Right renal pelvis (tissue), 4 donors: ENCODE data around the gene TAS2R38. TPM values are rescaled to one million over a fixed set of nuclear protein-coding genes. Genes with fewer than 3 reads are reported as not detected.

Source experiments
- polyA plus RNA-seq, 4 donors: library from polyadenylated mRNA; unstranded; fragments of 120-200 nt; gene quantifications; one replicate each; pipeline ENCODE4 v1.2.1, GENCODE V29; 2013; ENCODE audit not compliant: insufficient read length in 4 of 4

TAS2R38 gene
- polyA plus RNA-seq, 4 donors = 0.15 to 0.23 TPM; not detected in 2

Other genes with a start within 250 kb of the TAS2R38 start
- gene SSBP1, start 235.4 kb downstream of the TAS2R38 start, polyA plus RNA-seq = 100 to 1,000 TPM; 126 to 157 (median 142) TPM
- gene TAS2R3, start 209.7 kb downstream of the TAS2R38 start, polyA plus RNA-seq = under 1 TPM; 0.33 to 0.91 (median 0.42) TPM
- 1 to 10 TPM; 1.2 to 2.4 (median 1.4) TPM for gene TAS2R4, start 197.1 kb downstream of the TAS2R38 start, polyA plus RNA-seq
- gene TAS2R5, start 183.6 kb downstream of the TAS2R38 start, polyA plus RNA-seq = 1 to 10 TPM; 1.8 to 4.1 (median 2.1) TPM
- gene PRSS37, start 132.3 kb downstream of the TAS2R38 start, polyA plus RNA-seq = under 1 TPM; 0.11 to 0.30 (median 0.18) TPM
- gene OR9A4, start 57.4 kb downstream of the TAS2R38 start, polyA plus RNA-seq = not detected
- gene CLEC5A, start 26.8 kb downstream of the TAS2R38 start, polyA plus RNA-seq = under 1 TPM; 0.20 to 0.55 (median 0.41) TPM
- 10 to 100 TPM; 12.1 to 29.5 (median 16.8) TPM for gene MGAM, start 22.1 kb upstream of the TAS2R38 start, polyA plus RNA-seq
- under 1 TPM; 0.51 to 0.83 (median 0.58) TPM for gene MGAM2, start 137.9 kb upstream of the TAS2R38 start, polyA plus RNA-seq